Measurements from ENCODE around the gene ATP6AP2.
A peak's percentile ranks its signal among the peaks of the same experiment; 100 is the strongest.
"Not testable (repeated sequence)": the region's sequence is repeated elsewhere in the genome, so short reads cannot be mapped to it uniquely, and the experiment has no call there.

The ATP6AP2 gene

DNA sequence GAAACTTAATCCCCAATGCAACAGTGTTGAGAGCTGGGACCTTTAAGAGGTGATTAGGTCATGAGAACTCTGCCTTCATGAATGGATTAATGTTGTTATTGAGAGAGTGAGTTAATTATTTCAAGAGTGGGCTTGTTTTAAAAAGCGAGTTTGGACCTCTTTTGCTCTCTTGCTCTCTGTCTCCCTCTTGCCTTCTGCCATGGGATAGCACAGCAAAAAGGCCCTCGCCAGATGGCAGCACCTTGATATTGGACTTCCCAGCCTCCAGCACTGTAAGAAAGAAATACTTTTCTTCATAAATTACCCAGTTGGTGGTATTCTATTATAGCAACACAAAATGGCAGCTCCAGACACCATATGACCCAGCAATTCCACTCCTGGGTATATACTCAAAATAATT, 7.0 kb upstream of the ATP6AP2 start:
- peak; percentile 47 for TF ChIP-seq CTCF (IDR thresholded peaks at IDR 0.05; ENCODE audit: insufficient read depth, low read length, missing control alignments)
- ChIA-PET POLR2A (no interaction called here), CTCF (interaction anchor here (0.6 to 1.6 kb wide), 2 partner anchors 15 to 29 kb away, joined by 3 to 5 read pairs; no protein-coding TSS in a partner anchor)
- H3K4me3 ChIP-seq (ENCODE audit: low read depth, low read length), result no peak overlapping the region
- no peak for DNase-seq (ENCODE audit: low read depth, low spot score)

DNA sequence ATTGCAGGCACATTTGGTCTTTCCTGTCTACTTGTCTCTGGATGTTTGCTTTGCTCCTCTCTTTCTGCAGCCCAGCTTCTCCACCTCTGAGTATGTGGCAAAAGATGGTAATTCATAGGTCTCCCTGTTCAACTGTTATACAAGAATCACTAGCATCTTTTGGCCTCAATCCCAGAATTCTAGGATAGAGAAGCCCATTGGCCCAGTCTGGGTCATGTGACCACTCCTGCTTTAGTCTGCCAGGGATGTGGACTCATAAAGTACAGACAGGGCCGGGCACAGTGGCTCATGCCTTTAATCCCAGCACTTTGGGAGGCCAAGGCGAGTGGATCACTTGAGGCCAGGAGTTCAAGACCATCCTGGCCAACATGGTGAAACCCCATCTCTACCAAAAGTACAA, 5.4 kb upstream of the ATP6AP2 start:
- H3K4me3 ChIP-seq (ENCODE audit: low read depth, low read length); POLR2A ChIA-PET: not testable (repeated sequence)
- CTCF ChIA-PET, result interaction anchor here (0.6 to 1.1 kb wide), 2 partner anchors 31 to 312 kb away, joined by 3 to 5 read pairs; no protein-coding TSS in a partner anchor
- DNase-seq (ENCODE audit: low read depth, low spot score), result peak; percentile 9

DNA sequence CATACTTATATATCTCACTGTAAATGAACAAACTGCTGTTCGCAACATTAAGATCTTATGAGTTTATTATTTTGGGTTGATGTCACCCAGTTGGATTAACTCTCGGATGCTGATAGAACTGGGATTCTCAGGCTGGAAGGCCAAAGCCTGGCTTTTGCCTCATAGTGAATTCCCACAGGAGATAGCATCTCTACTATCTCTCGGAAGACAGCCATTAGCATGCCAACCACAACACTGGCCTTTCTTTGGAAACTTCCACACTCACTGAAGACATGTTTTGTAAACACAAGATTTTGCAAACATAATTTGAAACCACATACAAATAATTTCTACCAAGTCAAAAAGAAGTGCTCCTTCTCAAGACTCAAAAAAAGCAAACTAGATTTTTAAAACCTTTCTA, 4.5 kb upstream of the ATP6AP2 start:
- DNase-seq (ENCODE audit: low read depth, low spot score), result no peak
- no peak overlapping the region for H3K4me3 ChIP-seq (ENCODE audit: low read depth, low read length)
- CTCF ChIA-PET, result interaction anchor here (1.1 kb wide), 1 partner anchor 32 kb away, joined by 5 read pairs; no protein-coding TSS in a partner anchor
- TF ChIP-seq CTCF (IDR thresholded peaks at IDR 0.05; ENCODE audit: insufficient read depth, low read length, missing control alignments), result no peak
- POLR2A ChIA-PET, result no interaction called here

DNA sequence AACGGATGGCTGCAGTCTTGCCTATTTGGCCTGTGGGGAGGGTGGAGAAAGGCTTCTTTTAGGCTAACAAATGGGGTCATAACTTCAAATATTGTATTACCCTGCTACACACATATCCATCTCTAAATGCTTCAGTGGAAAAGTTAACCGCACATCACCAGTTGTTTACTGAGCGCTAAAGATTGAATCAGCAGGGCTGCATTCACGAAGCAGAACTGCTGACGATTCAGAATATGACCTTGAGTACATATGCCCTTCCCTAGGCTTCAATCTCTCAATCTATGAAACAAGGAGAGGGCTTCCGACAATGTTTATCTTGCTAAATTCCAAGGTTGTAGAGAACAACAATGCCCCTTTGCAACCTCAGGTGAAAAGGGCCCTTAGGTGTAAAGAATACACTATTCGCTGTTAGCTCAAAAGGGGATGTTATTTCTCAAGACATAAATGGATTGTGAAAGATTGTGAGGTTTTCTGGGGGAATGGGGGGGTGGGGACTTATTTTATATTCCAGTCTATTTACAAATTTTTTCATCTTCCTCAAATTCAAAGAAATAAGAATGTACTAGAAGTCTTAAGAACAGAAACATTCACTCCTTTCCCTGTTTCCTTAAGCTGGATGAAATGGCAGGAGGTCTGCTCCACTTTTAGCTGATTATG, 2.6 kb upstream of the ATP6AP2 start:
- POLR2A ChIA-PET, result no interaction called here
- no peak for TF ChIP-seq CTCF (IDR thresholded peaks at IDR 0.05; ENCODE audit: insufficient read depth, low read length, missing control alignments)
- no peak overlapping the region for H3K4me3 ChIP-seq (ENCODE audit: low read depth, low read length)
- CTCF ChIA-PET, result no interaction called here
- no peak for DNase-seq (ENCODE audit: low read depth, low spot score)

DNA sequence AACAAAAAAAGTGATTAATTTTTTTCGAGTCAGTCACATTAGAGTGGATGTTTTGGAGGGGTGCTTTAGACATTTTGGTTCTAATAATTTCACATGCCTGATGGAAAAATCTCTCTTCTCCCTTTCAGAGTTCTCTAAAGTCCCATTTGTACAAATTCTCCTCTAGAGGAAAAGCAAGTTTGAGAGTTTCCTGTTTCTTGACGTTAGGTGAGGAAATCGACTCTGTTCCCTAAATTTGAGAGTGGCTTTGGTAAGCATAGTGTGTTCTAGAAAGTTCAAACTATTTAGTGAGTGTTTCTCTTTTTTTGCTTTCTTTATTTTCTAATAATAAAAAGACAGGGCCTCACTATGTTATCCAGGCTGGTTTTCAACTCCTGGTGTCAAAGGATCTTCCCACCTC, 1.6 kb upstream of the ATP6AP2 start:
- ChIA-PET CTCF (no interaction called here), POLR2A (interaction anchor here (0.7 kb wide), 1 partner anchor 106 kb away, joined by 3 read pairs; no protein-coding TSS in a partner anchor)
- H3K4me3 ChIP-seq (ENCODE audit: low read depth, low read length), result no peak overlapping the region
- TF ChIP-seq CTCF (IDR thresholded peaks at IDR 0.05; ENCODE audit: insufficient read depth, low read length, missing control alignments), result no peak
- no peak for DNase-seq (ENCODE audit: low read depth, low spot score)

- no peak for DNase-seq (ENCODE audit: low read depth, low spot score)
- ChIA-PET CTCF (no interaction called here), POLR2A (interaction anchor here (0.7 kb wide), 1 partner anchor 105 kb away, joined by 3 read pairs; no protein-coding TSS in a partner anchor)
- no peak for TF ChIP-seq CTCF (IDR thresholded peaks at IDR 0.05; ENCODE audit: insufficient read depth, low read length, missing control alignments)
- peak overlapping the region; percentile 80 for H3K4me3 ChIP-seq (ENCODE audit: low read depth, low read length)
Observed at GRCh38 chrX:40579900-40580536, 752 bp upstream of the ATP6AP2 start.
